Adipose tissue (tissue), 3 donors: ENCODE data around the gene EMP1. TPM values are rescaled to one million over a fixed set of nuclear protein-coding genes. Genes with fewer than 3 reads are reported as not detected.

Experiments used
- H3K27ac ChIP-seq: one replicate; pipeline ENCODE4 v1.5.1; 2013; ENCODE audit warnings: low read depth, low read length
- WGBS, 3 donors: extraction: QIAGEN DNeasy Blood & Tissue Kit; methylation state at CpG; one replicate each; pipeline ENCODE4 v1.1.7; 2013; 5-methylcytosine and 5-hydroxymethylcytosine counted together
- polyA plus RNA-seq, 3 donors: library from polyadenylated mRNA; stranded (reverse); fragments of 200-250 nt; gene quantifications; one replicate each; pipeline ENCODE4 v1.2.3, GENCODE V29; 2013
- donor health status: healthy with polysubstance abuse.
- donor health status: Bipolar disorder and iron deficiency.
- donor health status: healthy.

EMP1 gene
- polyA plus RNA-seq, 3 donors, result 29.2 to 782 (median 83.5) TPM

DNA sequence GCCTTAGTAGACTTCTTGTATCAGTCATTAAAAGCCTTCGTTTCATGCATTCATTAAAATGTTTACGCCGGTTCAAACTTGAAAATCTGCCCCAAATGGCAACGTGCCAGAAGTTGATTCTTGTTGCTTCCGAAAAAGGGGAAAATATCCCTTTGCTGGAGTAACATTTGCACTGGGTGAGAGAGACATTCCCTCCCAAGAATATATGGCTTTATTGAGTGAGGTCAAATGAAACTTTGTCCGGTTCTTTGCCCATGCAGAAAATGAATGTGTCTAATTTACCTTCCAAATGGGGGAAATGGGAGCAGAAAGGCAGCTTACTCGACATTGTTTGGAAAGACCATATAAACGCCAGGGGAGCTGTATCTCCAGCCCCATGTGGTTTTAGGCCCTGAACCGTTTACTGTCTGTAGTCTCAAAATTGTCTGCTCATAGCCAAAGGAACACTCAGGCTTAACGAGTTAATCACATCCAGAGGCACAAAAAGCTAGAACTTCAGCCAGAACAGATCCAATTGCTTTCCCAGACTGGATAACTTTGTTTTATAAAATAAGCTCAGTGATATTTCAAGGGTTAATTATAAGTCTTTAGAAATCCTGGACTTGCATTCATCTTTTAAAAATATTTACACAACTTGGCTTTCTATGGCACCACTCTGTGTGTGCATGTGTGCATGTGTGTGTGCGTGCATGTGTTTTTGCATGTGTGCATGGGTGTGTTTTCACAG is 2.9 kb upstream of the EMP1 start:
- H3K27ac ChIP-seq, result no peak overlapping the region
- WGBS, 3 donors, result 64 to 82% (median 69%) methylated on average over 11 of the region's 11 CpGs

DNA sequence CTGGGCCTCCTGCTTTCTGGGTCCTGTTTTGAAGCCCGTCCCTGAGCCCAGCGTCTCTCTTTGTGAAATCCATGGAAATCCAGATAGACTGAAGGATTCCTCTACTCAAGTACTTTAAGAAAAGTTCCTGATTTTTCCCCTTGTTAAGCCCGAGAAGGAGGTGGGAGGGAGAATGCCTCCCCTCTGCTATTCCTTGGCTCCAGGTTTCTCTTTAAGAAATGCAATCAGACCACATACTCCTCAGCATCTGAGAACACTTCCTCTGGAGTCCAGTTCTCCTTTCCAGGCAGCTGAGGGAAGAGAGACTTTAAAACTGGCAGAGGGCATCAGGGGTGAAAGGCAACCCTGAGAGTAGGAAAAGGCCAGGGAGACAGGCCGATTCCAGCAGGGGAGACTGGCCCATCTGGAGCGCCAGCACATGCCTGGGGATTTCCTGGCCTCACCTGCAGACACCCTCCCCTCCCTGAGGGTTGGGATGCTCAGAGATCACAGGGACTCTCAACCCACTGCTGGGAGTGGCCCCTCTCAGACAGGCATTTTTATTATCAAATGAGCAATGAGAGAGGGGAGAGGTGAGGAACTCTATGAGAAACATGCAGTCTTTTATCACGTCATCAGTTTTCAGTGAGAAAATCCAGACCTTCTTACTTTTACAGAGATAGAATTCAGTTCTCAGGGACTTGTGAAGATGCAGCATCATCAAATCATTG is 2.0 kb upstream of the EMP1 start:
- 50 to 63% (median 60%) methylated on average over 6 of the region's 6 CpGs for WGBS, 3 donors
- H3K27ac ChIP-seq, result no peak overlapping the region

DNA sequence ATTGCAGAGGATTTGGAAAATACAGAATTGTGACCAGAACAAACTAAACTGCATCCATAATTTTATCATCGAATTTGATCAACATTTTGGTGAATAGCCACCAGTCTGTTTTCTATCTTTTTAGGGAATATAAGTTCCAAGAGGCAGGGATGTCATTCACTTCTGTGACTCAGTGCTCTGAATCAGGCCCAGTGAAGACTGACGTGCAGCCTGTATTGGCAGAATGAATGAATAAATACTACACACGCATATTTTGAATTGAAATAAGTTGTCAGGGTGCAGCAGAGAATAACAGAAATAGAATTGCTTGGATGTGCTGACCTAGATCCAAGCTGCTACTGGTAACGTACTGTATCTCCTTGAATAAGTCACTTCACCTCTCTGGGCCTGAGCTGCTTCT is 1.3 kb upstream of the EMP1 start:
- no peak overlapping the region for H3K27ac ChIP-seq
- WGBS, 3 donors, result 74 to 81% (median 77%) methylated on average over 4 of the region's 4 CpGs

DNA sequence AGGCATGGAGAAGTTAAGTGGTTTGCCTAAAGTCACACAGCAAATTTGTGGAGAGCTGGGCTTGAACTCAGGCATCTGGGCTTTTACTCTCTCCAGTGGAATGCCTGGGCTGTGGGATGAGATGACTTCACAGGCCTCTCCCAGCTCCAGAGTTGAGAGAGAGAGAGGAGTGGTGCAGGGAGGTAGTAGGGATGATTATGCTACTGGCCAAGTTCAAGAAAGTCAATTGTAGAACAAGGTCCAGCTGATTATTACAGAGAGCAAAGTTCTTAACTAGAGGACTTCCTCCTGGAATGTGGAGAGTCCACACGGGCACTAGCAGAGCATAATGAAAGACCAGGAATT is 769 bp upstream of the EMP1 start:
- H3K27ac ChIP-seq, result peak overlapping the region; percentile 66
- WGBS, 3 donors, result 4 to 15% (median 8%) methylated on average over 1 of the region's 1 CpG

DNA sequence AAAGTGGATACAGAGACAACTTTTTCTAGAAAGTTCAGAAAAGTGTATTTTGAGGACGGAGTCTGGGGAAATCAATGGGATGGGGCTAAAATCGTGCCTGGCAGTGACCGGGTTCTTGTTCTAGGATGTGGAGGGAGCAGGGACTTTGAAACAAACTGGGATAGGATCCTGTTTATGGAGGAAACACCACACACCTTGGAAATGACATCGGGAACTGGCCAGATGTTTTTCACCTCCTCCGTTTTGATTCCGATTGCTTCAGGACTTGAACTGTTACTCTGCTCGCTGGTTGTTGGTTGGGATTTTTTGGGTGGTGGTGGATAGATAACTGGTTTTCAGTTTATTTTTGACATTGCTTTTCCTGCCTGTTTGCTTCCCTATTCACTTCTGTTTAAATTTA is 506 bp downstream of the EMP1 start:
- WGBS, 3 donors, result 19 to 30% (median 26%) methylated on average over 7 of the region's 7 CpGs
- peak overlapping the region; percentile 96 for H3K27ac ChIP-seq

DNA sequence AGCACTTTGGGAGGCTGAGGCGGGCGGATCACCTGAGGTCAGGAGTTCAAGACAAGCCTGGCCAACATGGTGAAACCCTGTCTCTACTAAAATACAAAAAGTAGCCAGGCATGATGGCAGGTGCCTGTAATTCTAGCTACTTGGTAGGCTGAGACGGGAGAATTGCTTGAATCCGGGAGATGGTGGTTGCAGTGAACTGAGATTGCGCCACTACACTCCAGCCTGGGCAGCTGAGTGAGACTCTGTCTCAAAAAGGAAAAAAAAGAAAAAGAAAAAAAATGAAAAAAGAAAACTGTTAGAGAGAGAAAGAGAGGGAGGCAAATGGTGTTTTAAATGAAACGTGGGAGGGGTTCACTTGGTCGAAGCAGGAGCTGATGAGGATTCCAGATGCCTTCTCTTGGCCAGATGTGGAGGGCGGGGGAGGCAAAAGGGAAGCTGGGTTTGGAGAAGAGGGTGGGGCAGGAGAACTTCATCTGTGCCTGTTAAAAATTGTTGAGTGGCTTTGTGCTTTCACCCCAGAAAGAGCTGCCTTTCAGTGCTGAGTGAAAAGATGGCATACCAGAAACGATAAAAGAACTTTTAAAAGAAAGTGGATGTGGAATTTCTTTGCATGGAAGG is 1.1 kb downstream of the EMP1 start:
- 18 to 62% (median 19%) methylated on average over 9 of the region's 9 CpGs for WGBS, 3 donors

DNA sequence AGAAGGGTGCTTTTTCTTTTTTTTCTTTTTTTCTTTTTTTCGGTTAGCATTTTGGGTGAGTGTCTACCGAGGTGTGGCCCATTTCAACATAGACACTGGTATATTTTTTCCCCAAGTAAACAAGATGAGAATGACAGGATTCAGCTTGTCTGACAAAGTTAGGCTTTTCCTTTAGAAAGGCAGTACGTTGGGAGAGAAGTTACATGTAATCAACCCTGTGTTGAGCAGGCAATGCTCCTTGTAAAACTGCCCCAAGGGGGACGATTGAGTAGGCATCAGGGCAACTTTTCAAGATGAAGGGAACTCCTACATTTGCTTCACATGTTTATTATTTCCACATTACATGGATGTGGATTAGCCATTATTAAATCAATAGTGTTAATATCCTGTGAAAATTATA is 1.7 kb downstream of the EMP1 start:
- WGBS, 3 donors, result 31 to 64% (median 43%) methylated on average over 4 of the region's 4 CpGs

More for the DNA sequence above, 1.1 kb downstream of the EMP1 start:
- peak overlapping the region; percentile 61 for H3K27ac ChIP-seq

DNA sequence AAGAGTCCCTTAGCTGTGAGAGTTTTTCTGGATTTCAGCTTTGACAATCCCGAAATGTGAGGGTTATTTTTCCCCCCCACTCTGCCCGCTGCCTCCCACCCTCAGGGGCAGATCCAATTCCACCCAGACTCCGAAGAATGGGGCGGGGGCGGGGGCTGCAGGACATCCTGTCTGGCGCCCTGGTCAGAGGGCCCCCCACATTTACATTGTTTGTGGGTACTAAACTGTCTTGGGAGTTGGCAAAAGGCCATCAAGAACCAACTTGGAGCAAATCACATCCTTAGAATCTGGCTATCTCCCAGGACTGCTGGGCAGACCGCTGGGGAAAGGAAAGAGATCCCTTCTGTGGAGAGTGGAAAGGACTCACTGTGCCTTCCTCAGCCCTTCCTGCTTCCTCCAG is 2.4 kb downstream of the EMP1 start:
- WGBS, 3 donors, result 31 to 69% (median 34%) methylated on average over 7 of the region's 7 CpGs
- peak overlapping the region; percentile 4 for H3K27ac ChIP-seq

More for the DNA sequence above, 1.7 kb downstream of the EMP1 start:
- H3K27ac ChIP-seq, result peak overlapping the region; percentile 3

DNA sequence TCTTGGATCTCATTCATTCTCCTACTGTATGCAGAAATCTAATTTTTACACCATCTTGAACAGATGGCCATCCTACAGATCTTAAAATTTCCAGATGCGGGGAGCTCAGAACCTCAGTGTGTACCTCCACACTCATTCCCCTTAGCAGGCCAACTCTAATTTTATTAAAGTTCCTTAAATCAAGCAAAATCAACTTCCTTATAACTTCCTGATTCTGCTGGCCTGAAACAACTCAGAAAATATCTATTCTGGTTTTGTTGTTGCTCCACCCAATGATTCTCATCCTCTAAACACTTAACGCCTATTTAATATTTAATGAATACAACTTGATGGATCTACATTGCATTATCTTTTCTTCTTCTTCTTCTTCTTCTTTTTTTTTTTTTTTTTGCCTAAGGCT is 3.1 kb downstream of the EMP1 start:
- WGBS, 3 donors, result 38 to 85% (median 44%) methylated on average over 2 of the region's 2 CpGs
- H3K27ac ChIP-seq, result no peak overlapping the region

DNA sequence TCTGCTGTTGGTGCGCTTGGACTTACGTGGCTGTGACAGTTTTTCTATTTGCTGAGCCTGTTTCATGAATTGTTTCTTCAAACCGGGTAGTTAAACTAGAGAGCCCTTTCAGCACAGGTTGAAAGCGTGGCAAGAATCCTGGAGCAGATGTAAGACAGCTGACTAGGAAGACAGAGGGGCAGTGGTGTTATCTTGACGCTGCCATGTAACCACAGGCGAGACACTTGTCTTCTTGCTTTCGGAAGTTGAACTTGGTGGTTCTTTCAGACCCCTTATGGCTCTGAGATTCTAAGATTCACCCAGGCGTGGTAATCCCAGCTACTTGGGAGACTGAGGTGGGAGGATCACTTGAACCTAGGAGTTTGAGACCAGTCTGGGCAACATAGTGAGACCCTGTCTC is 4.3 kb downstream of the EMP1 start:
- WGBS, 3 donors, result 56 to 75% (median 59%) methylated on average over 8 of the region's 8 CpGs
- no peak overlapping the region for H3K27ac ChIP-seq

DNA sequence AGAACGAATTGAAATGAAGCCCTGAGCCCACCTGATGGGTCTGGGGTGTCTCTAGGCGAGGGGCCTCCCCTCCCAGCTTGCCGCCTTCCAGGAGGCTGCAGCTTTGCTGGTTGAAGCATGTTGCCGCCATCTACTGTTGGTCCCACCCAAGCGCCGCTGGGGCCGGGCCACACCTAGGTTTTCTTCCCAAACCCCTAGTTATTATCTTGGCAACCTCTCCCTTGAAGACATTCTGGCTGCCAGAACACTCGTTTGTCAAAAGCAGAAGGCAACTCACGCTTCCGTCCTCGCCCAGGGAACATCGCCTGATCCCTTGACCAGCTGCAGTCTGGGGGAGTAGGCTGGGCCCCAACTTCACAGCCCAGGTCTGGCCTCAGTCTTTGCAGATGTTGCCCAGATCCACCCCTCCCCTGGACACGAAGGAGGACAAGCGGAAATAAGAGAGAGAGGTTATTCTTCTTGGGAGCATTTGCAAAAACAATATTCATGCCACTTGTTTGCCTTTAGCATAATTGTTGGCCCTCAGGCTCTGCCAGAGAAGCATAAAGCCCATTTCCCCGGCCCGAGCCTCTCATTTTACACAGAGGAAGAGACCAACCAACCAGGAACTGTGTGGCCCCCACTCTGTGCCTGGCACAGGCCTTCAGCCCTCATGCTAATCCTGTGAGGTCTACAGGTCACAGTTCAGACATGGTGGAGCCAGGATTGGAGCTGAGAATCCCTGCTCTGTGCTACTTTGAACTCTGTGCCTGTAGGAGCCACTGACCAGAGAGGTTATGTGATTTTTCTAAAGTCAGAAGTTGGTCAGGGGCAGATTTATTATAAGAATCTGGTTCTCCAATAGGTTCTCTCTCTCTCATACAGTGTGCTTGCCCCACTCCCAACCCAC is 6.8 kb downstream of the EMP1 start:
- WGBS, 3 donors, result 34 to 56% (median 37%) methylated on average over 16 of the region's 16 CpGs

DNA sequence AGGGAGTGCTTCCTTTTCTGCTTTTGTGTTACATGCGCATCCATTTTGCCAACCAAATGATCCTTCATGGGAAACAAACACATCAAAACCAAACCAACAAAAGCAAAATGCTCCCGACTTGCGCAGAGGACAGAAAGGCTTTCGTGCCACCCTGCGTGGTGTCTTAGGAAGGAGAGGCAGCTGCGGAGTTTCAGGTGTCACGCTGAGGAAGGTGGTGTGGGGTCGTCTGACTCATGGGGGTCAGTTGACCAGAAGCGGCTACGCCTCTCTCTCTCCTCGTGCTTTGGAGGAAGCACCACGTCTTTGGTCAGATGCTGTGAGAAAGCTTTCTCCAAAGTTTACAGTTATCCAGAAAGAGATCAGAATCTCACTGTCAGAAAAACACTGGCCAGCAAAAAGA is 7.9 kb downstream of the EMP1 start:
- WGBS, 3 donors, result 61 to 68% (median 63%) methylated on average over 12 of the region's 12 CpGs

More for the DNA sequence above, 6.8 kb downstream of the EMP1 start:
- no peak overlapping the region for H3K27ac ChIP-seq

DNA sequence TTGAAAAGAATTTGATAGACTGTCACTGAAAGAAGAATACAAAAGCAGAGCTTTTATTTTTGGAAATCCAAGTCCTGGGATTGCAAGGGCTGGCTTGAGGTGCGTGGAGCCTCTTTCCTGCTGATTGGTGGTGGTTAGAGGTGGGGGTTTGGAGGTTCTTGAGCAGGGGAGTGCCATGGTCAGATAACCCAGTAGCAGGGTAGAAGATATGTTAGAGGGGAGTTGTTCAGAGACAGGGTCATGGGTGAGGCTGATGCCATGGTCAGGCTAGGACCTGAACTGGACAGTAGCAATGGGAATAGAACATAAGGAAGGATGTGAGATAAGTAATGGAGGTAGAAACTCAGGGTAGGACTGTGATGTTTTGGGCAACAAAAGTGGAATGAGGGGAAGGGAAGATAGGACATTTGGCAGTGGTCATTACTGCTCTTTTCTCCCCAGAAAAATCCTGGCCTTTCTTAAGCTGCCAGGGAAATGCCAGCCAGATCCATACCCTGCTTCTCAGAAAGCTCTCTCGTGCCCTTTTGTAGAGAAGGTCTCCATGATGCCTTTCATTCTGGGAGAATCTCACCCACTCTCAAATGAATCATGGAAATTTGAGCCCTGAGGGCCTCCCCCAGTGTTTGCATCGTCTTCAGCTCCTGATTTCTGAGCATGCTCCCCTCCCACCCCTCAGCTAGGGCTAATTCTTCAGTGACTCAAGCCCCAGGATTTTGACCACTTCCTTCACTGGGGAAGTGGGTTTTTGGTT is 9.5 kb downstream of the EMP1 start:
- 45 to 72% (median 50%) methylated on average over 3 of the region's 3 CpGs for WGBS, 3 donors
- no peak overlapping the region for H3K27ac ChIP-seq

More for the DNA sequence above, 7.9 kb downstream of the EMP1 start:
- H3K27ac ChIP-seq, result no peak overlapping the region

DNA sequence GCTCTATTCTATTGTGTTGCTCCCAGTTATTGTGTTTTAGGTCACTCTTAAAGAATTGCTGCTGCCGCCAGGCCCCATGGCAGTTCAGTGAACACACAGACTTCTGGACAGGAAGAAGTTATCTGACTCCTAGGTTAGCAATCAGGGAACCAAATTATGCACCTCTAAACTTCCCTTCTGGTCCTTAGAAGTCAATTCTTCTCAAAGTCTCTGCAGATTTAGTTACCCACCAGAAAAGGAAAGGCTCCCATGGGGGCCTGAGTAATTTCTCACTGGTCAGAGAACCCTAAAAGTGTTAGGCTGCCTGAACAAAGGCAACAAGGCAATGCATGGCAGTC is 10.0 kb downstream of the EMP1 start:
- WGBS, 3 donors, result 40 to 87% (median 57%) methylated on average over 1 of the region's 1 CpG
- H3K27ac ChIP-seq, result no peak overlapping the region

DNA sequence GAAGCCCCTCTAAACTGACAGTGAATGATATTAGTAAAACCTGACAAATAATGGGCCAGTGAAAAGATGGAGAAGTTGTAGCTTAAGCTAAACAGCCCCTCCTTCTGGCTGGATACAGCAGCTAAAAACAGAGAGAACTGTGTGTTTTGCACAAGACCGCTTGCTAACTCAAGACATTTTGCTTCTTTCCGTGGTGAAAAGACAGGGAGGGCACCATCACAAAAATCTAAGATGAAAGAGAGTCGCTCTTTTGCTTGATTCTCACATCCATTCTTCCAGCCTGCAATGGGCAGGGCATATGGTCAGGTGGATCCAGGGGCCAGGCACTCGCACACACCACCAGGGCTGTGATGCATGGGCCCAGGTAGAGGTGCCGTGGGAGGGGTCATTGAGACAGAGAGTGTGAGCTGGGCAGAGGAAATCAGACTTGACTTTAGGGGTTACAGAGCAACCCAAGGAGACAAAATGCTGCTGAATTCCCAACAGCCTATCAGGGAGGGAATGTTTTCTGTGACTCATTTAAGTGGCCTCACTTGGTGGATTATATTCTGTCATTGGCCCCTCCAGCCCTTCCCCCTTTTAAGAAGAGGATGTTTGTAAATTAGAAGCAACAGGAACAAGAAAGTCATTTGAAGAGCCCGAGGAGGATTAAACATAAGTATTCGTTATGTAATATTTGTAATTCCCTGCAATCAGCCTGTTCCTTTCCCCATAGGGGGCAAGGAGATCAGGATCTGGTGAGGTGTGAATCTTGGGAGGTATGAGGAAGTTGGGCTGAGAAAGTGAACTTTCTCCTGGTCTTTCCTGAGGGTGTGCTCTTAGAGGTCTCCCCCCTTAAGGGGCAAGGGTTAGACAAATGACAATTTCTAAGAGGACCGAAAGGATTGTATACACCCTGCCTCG is 12.3 kb downstream of the EMP1 start:
- no peak overlapping the region for H3K27ac ChIP-seq
- WGBS, 3 donors, result 51 to 66% (median 54%) methylated on average over 9 of the region's 9 CpGs

DNA sequence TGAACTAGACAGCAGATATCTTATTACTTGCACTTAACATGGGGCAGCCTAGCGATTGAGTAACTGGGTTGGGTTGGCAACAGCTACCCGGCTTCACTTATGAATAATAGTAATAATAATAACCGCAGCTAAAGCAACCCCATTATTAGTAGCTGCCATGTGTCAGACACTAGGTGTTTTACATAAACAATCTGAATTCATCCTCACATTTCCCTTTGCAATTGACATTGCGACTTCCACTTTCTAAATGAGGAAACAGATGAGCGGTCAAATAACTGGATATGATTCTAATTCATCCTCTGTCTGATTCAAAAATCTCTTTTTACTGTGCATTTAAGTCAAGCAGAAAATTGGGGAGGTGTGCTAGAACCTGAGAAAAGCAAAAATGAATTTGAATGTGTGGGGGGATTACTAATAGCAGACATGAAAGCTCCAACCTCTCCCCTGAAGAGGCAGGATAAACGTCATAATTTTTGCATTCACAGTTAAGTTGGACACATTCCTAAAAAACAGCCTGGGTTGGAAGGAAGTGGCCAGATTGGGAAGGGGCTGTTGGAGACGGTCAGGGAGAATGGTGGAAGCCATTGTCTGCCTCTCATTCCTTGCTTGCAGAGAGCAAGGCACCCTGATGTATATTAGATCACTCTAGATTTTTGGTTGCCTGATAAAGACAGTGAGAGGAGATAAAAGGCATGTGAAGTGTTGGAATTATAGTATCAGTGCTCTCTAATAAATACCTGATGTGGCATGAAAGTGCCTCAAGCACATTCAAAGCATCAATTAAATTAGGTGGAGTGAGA is 13.1 kb downstream of the EMP1 start:
- 42 to 67% (median 45%) methylated on average over 7 of the region's 7 CpGs for WGBS, 3 donors

More for the DNA sequence above, 13.1 kb downstream of the EMP1 start:
- no peak overlapping the region for H3K27ac ChIP-seq
